Breast epithelium (tissue), 3 donors: ENCODE results near the gene CILP.

ENCODE experiments used
- CTCF ChIP-seq, 3 donors: fragments of 450-650 bp; IDR thresholded peaks; one replicate each; pipeline ENCODE4 v1.5.1; 2016 to 2017; ENCODE audit warnings: antibody characterized with exemption in 3 of 3, mild to moderate bottlenecking in 3 of 3, moderate library complexity in 3 of 3
- POLR2A ChIP-seq: fragments of 450-650 bp; IDR thresholded peaks from one replicate; pipeline ENCODE4 v1.6.1; 2016; ENCODE audit warnings: antibody characterized with exemption, mild to moderate bottlenecking, moderate library complexity
- POLR2AphosphoS5 ChIP-seq, 3 donors: sonication (generic); formaldehyde crosslinking; IDR thresholded peaks; one replicate each; pipeline ENCODE4 v1.6.1; 2017; ENCODE audit warnings: antibody characterized with exemption in 3 of 3

GRCh38 chr15:65196637-65197336 is 14.5 kb downstream of the CILP start:
- TF ChIP-seq POLR2AphosphoS5 (IDR thresholded peaks at IDR 0.05) (no peak), CTCF (IDR thresholded peaks at IDR 0.05) (no peak), POLR2A (no peak)
